ENCODE measurements around the gene AKAP13.
A peak's percentile ranks its signal among the peaks of the same experiment; 100 is the strongest.

The AKAP13 gene

DNA sequence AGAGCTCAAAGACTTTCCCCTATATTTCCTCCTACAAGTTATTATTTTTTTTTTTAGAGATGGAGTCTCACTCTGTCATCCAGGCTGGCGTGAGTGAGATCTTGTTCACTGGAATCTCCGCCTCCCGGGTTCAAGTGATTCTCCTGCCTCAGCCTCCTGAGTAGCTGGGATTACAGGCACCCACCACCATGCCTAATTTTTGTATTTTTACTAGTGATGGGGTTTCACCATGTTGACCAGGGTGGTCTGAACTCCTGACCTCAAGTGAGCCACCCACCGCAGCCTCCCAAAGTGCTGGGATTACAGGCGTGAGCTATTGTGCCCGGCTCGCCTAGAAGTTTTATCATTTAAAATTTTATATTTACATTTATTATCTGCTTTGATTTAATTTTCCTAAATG lies 5.9 kb downstream of the AKAP13 start:
- DNase-seq (ENCODE audit: low read depth), result no peak

DNA sequence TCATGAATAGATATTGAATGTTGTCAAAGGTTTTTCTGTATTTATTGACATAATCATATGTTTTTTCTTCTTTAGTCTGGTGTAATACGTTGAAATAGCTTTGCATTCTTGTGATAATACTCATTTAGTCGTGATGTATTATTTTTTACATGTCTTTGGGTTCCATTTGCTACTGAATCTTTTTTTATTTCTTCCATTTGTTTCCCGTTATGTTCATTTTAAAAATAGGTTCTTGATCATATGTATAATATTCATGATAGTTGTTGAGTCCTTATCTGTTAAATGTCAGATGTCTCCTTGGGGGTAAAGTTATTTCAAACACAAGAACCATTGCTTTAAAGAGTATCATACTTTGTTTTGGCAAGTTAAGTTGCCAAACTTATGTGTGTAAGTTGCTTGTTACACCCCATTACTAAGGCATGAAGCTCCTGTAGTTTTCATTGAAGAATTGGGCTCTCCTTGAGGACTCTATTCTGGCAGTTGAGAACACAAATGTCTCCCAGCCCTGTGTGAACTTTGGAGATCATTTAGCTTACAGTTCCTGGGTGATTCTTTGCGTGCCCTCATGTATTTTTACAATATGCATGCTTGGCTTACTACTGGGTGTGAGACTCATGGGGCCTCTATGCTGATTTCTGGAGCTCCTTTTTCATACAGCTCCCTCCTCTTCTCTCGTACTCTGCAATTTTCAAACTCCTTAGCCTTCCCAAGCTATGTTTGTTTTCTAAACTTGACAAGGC lies 8.3 kb downstream of the AKAP13 start:
- DNase-seq (ENCODE audit: low read depth), result peak; percentile 28

DNA sequence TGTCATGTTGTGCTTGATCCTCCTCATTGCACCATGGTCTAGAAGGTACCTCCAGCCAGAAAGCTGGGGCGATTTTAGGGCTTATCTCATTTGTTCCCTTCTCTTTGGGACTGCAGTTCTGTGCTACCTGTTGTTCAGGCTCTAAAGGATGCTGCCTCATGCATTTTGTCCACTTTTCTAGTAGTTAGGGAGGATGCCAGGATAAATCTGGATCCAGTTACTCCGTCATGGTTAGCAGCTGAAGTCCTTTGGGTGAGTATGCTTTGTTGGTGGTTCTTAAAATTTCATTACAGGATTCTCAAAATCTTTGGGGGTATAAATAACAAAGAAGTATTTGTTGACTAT lies 8.9 kb downstream of the AKAP13 start:
- no peak for DNase-seq (ENCODE audit: low read depth)

DNA sequence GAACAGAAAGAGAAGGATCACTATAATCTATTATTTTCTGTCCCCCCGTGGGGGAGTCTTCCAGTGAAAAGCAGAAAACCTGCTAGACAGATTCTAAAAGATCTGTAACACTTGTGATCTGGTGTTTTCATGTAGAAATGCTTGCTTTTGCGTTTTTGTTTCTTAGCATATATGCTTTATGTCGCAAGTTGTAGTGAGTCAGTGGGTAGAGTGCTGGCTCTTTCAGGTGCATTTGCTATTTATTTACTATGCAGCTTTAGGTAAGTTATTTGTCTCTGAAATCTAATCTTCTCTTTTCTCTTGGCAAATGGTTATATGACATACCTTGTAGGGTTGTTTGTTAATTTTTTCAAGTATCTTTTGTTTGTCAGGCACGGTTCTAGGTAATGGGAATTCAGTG lies 9.4 kb downstream of the AKAP13 start:
- no peak for DNase-seq (ENCODE audit: low read depth)

DNA sequence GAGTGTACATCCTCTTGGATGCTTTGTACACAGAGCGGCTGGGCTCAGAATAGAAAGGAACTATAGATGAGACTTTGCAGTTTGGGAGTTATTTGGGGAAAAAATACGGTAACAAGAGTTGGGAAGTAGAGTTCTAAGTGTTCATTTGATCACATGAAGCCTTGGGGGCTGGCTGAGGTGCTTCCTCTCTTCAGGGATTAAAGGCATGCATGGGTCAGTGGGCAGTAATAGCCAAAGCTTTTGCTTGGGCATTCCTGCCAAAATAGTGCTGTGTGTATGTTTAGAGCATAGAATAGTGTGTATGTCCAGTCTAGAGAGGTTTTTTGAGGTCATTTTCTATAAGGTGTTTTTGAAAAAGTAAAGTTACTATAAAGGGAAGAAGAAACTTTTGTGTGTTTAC lies 12.8 kb downstream of the AKAP13 start:
- DNase-seq (ENCODE audit: low read depth), result no peak

DNA sequence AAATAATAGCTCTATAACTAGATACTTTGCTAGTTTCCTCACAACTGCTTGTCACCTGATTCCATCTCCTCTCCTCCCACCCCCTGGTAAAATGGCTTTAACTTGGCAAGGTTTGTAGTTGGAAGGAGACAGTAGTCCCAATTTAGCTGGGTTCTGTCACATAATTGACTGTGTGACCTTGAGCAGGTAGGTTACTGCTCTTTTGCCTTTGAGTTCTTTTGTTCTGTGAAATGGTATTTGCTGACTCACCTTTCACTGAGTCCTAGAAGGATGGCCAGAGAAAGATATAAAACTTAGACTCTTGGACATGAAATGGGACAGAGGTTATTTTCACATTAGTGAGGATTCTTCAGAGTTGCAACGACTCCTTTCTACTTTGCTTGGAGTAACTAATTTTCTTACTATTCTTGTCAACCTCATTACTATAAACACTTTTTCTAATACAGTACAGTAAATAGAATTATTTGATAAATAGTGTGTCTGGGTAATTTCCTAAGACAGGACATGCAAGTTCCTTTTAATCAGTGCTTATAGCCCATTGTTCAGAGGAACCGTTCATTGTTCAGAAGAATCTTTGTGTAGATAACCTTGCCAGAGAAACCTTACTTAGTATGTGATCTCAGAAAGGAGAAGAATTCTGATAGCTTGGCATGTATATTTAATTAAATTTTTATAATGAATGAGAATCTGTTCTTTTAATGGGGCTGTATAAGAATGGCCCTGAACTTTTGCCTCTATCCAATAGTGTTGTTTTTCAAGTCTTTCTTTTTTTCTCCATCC lies 14.3 kb downstream of the AKAP13 start:
- DNase-seq (ENCODE audit: low read depth), result no peak

DNA sequence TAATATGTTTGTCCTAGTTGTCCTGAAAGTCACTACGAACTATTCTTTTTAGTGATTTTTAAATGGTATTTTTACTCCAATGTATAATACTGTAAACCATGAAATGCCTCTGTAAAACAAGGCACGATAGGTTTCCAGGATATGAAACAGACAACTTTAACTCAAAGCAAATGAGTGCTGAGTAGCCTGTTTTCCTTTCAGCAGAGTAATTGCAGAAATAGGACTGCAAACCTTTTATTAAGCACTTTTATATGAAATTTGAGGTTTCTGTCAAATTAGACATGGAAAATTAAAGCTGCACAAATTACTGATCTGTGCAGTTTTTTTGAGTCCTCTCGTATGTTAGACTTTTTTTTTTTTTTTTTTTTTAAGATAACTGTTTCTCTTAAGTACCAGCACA lies 16.2 kb downstream of the AKAP13 start:
- no peak for DNase-seq (ENCODE audit: low read depth)

DNA sequence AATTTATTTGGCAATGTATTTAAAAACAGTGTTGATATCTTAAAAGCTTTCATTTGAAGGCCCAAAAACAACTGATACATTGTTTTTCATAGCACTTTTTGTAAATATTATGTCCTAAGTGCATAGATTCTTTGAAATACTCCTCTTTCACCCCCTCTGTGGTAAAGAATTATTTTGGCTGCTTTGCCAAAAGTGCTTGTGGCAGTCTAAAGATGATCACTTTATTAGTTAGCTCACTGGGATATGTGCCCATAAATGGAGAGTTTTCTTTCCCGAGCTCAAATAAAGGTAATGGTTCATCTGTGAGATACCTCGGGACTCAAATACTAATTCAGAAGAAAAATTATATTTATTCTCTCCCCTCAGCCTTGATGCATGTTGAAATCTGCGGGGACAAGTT lies 16.7 kb downstream of the AKAP13 start:
- DNase-seq (ENCODE audit: low read depth), result no peak

DNA sequence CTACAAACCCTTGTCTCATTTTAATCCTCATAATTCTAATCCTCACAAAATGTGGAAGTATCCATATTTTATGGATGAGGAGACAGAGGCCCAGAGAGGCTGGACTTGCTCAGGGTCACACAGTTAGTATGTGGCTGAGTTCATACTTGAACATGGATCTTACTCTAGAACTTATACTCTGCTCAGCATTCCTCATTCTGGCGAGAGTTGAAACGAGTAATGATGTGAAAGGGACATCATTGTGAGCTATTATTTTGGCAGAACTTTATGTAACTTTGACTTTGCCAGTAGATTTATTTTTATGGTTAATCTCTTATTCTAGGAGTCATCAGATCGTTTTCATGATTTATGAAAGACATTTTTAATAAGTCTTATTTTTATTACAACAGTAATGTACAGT lies 17.5 kb downstream of the AKAP13 start:
- DNase-seq (ENCODE audit: low read depth), result no peak

DNA sequence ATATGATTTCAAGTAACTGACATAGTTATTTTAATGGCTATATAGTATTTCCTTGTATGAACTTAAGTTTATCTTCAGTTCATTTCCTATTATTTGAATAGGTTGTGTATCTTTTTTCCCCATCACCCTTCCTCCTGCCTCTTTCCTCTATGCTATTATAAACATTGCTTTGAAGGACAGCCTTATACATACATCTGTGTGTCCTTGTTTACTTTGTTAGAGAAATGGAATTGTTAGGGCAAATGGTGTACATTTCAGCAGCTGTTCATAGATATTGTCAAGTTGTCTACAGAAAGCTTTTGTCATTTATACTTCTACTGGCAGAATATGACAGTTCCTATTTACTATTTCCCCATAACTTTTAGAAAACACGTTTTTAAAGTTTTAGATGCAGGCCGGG lies 18.4 kb downstream of the AKAP13 start:
- DNase-seq (ENCODE audit: low read depth), result no peak

DNA sequence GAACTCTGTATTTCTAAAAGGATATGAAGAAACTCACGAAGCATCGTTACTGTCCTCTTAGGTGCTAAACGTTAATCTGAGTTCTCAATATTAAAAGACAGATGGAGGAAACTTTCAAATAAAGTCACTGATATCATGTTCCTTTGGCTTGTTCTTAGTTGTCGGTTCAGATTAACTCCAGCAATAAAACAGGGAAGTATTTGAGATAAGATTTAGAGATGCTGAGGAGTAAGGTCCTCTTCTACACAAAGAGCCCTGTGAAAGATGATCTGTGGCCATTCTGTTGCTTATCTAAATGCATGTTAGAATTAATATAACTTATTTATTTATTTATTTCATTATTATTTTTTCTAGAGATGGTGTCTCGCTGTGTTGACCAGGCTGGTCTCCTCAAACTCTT lies 19.2 kb downstream of the AKAP13 start:
- no peak for DNase-seq (ENCODE audit: low read depth)

DNA sequence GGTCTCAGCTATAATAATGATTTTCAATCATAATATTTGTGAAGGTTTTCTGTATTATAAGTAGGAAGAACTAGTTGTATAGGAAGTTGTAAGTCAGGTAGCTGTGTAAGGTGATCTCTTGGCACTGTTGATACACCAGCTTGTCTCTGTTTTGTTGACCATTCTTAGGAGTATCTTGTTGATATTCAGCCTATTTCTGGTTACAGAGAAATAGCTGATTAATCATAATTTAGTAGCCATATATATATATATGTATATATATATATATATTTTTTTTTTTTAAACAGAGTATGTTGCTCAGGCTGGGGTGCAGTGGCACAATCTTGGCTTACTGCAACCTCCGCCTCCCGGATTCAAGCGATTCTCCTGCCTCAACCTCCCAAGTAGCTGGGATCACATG lies 20.2 kb downstream of the AKAP13 start:
- no peak for DNase-seq (ENCODE audit: low read depth)

DNA sequence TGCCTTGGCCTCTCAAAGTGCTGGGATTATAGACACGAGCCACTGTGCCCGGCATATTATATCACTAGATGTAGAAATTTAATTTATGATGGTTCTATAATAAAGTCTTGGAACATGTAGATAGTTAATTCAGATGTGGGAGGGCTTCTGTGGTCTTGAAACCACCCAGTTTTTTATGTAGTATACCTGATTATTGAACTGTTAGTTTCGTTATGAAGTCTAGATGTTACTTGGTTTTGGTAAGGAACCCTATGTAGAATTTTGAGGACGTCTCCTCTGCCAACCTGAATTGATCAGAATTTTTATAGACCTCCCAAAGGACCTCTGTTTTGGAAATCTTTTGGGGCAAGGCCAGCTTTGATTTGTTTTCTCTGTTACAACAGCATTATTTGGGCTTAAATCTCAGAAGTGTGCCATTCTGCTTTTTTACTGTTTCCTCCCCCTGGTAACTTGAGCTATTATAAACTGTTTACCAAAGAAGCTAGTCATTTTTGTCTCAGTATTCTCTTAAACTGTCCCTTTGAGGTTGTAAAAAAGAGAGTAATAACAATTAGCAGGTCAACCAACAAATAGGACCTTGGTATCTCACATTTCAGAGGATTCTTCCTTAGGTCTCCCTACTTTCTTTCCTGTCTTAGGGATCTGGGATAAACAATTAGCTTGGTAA lies 20.8 kb downstream of the AKAP13 start:
- DNase-seq (ENCODE audit: low read depth), result no peak

DNA sequence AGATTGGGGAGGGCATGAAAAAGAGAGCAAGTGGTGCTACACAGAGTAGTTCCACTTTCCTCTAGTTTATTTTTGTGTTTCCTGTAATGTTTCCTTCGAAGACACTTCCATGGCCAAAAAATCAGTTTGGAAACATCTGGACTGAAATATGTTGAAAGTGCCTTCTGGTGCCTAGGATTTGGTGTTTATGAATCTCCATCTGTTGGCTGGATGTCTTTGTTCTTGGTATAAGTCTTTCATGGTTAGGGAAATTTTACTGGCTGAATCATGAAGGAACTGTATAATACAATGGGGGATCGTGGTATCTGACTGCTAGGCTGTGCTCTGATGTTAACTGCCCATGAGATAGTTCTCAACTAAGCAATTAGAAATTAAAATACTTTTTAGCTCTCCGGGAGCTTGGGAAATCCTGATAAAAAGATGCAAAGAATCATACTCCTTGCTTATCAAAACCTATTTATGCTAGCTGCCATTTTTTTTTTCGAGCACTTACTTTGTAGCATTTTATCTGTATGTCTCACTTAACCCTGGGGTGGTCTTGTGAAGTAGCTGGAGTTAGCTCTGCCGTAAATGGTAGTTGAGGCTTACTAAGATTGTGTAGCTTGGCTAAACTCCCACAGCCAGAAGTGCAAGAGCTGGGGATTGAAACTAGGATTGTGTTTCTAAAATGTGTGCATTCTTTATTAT lies 21.9 kb downstream of the AKAP13 start:
- DNase-seq (ENCODE audit: low read depth), result peak; percentile 73

DNA sequence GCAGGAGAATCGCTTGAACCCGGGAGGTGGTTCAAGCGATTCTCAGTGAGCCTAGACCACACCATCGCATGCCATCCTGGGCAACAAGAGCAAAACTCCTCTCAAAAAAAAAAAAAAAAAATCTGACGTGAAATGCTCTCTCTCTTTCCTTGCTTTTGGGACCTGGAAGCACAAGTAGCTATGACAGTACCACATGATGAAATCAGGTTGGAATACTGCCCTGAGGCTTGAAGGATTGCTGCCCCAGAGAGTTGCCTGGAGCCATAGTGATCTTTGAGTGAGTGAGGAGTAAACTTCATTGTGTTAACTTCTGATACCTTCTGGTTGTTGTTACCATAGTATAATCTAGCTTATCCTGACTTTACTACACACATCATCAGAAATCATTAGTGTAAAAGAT lies 23.3 kb downstream of the AKAP13 start:
- DNase-seq (ENCODE audit: low read depth), result no peak

DNA sequence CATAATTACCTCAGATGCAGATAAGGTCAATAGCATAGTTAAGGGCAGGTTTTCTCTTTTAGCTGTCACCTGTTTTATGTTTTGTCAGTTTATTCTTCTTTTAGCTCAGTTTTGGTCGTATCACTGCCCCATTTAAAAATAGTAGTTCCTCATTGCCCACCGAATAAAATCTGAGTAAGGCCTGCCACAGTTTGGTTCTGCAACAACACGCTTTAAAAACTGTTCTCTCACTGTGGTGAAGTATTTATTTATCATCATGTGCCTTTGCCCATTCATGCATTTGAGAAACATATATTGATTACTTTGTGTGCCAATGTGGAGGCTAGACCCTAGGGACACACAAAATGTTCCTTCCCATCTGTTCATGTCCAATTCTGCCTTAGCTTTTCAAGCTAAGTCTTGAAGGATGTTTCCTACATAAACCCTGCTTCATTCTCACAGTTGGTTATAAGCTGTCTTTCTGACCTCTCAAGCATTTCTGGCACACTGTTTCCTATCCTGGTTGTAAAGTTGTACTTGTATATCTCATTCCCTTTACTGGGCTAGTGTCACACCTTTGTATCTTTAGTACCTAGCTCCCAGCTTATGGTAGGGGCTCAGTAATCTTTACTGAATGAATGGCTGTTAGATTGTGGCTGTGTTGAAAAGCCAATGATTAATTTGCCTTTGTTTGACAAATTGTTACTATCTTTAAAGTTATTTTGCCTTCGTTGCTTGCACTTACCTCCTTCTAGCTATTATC lies 23.9 kb downstream of the AKAP13 start:
- DNase-seq (ENCODE audit: low read depth), result no peak

DNA sequence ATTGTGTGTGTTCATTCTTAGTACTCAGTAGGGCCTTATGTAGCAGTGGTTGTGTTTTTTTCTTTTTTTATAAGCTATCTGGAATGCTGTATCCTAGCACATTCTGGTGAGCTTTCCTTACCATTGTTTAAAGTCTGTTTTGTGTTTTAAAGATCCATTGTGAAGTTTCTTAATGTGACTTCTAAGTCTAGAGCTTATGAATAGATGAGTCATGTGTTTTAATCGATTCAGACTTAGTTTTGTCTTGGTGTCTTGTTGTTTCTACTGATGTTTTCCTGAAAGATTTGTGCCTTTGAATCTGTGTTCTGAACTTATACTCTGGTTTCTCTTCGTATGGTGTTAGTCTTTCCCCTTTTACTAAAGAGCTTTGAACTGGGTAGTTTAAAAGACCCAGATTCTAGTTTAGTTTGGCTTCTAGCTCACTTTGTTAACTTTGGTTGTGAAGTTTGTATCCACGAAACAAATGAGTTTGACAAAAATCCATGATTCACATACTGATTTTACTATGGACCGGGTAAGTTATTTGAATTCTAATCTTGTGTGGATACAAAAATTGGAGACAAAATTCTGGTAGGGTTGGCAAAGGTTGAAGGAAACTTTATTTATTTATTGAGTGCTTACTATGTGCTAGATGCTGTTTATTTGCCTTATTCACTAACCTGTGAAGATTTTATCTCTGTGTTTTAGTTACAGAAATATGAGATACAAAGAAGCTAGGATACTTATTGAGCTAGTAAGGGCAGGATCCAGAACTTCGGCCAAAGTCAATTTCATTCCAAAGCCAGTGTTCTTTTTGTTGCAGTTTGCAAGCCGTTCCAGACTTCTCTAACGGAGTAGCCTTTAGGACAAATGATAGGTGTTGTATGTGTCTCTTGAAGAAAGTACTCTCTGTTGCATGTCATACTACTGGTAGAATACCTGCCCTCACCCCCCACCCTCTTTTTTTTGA lies 24.8 kb downstream of the AKAP13 start:
- no peak for DNase-seq (ENCODE audit: low read depth)

DNA sequence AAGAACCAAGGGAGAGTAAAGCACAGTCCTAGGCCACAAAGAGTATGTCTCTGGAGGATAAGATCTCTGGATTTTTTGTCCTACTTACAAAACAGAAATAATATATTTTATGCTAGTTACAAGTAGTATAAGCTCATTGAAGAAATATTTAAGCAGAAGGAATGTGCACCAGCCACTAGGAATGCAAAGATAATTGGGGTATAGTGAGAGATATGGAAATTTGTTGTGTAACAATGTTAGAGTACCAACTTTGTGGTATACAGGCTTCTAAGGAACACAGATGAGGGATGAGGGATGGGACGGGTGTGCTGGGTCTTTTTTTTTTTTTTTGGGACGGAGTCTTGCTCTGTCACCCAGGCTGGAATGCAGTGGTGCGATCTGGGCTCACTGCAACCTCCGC lies 26.5 kb downstream of the AKAP13 start:
- DNase-seq (ENCODE audit: low read depth), result peak; percentile 69

DNA sequence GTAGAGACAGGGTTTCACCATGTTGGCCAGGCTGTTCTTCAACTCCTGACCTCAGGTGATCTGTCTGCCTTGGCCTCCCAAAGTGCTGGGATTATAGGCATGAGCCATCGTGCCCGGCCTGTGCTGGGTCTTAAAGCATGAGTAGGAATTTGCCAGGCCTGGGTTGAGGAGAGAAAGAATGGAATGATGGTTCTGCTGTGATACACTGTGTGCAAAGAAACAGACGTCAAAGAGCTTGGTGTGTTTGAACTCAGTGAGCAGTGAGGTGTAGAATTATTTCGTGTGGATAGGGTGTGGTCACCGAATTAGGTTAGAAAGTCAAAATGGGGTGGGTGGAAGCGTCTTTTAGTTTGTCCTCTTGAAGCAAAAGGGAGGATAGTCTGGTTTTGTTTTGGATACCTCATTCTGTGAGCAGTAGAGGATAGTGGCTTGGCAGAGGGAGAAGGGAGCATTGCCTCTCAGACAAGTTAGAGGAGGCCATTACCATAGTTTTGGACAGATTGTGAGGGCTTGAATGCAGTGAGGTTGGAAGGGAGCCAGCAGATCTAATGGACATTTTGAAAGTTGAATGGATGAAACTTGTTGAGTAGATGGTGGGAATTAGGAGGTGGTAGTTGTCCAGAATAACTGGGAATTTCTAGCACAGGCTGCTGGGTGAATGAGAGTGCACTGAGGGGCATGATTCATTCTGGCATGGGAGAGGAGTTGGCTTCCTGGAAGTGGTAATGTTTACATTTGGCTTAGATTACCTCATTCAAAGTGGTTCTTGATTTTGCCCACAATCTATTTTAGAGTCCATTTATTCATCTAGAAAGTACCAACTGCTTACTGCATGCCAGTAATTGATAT lies 27.2 kb downstream of the AKAP13 start:
- DNase-seq (ENCODE audit: low read depth), result peak; percentile 91

DNA sequence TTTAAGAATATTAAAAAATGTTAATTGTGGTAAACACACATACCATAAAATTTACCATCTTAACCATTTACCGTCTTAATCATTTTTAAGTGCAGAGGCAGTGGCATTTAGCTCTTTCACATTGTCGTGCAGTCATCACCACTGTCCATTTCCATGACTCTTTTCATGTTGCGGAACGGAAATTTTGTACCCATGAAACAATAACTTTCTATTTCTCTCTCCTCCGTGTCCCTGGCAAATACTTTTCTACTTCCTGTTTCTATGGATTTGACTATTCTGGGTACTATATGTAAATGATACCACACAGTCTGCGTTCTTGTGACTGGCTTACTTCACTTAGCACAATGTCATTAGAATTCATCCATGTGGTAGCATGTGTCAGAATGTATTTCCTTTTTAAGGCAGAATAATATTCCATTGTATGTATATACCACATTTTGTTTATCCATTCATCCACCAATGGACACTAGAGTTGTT lies 27.9 kb downstream of the AKAP13 start:
- no peak for DNase-seq (ENCODE audit: low read depth)

Data from iris pigment epithelial cell (primary cell).